A673 (cell line): ENCODE measurements around the gene RALGAPA2. TPM values are rescaled to one million over a fixed set of nuclear protein-coding genes. Genes with fewer than 3 reads are reported as not detected.

Source experiments
- BruUV-seq: library from RNA; stranded (reverse); fragments of 400-500 nt; replicated peaks from 2 replicates; lab custom pipeline; 2021; lab: Mats Ljungman, UMichigan
- CTCF ChIA-PET: fragments of 300-600 bp; sonication (Branson Sonifier 250); formaldehyde crosslinking; loops from one replicate; lab custom pipeline; 2022; ENCODE audit warnings: antibody characterized with exemption; lab: Charles Lee
- POLR2A ChIA-PET: fragments of 300-600 bp; sonication (Branson Sonifier 250); formaldehyde crosslinking; loops from one replicate; lab custom pipeline; 2022; ENCODE audit warnings: antibody characterized with exemption; ENCODE audit not compliant: low non-redundant PET; lab: Charles Lee
- DNase-seq: peaks from one replicate; pipeline ENCODE4 v3.0.0-alpha.2; 2015; ENCODE audit warnings: low spot score
- H3K27ac ChIP-seq: fragments of 200-600 bp; sonication (generic); 2 replicates; pipeline ENCODE4 v1.5.1; 2016; ENCODE audit warnings: mixed run types, low read depth, mild to moderate bottlenecking, mixed read lengths, antibody characterized with exemption, low read length; ENCODE audit not compliant: poor library complexity, severe bottlenecking
- H3K27me3 ChIP-seq: fragments of 200-600 bp; sonication (generic); replicated peaks from 2 replicates; pipeline ENCODE4 v1.6.1; 2017; ENCODE audit warnings: mixed run types, low read depth, mild to moderate bottlenecking, mixed read lengths, antibody characterized with exemption, low read length; ENCODE audit not compliant: insufficient read depth, poor library complexity
- H3K36me3 ChIP-seq: fragments of 200-600 bp; sonication (generic); 2 replicates; pipeline ENCODE4 v1.6.1; 2016; ENCODE audit warnings: mixed run types, mild to moderate bottlenecking, mixed read lengths, antibody characterized with exemption, low read length; ENCODE audit not compliant: insufficient read depth, poor library complexity, severe bottlenecking
- H3K4me1 ChIP-seq: fragments of 200-600 bp; sonication (generic); 2 replicates; pipeline ENCODE4 v1.6.1; 2017; ENCODE audit warnings: mixed run types, mild to moderate bottlenecking, mixed read lengths, antibody characterized with exemption, low read length; ENCODE audit not compliant: insufficient read depth, poor library complexity, severe bottlenecking
- H3K4me3 ChIP-seq: fragments of 200-600 bp; sonication (generic); 2 replicates; pipeline ENCODE4 v1.5.1; 2016; ENCODE audit warnings: low read depth, mixed run types, mild to moderate bottlenecking, mixed read lengths, low read length; ENCODE audit not compliant: poor library complexity, severe bottlenecking
- H3K9me3 ChIP-seq: fragments of 200-600 bp; sonication (generic); 2 replicates; pipeline ENCODE4 v1.6.1; 2016; ENCODE audit warnings: mixed run types, low read depth, mild to moderate bottlenecking, mixed read lengths, antibody characterized with exemption, low read length; ENCODE audit not compliant: poor library complexity, severe bottlenecking
- CTCF ChIP-seq: fragments of 300-800, 200-600 bp; sonication (generic); conservative IDR thresholded peaks from 2 replicates; pipeline ENCODE4 v1.5.1; 2017; ENCODE audit warnings: low read depth, mild to moderate bottlenecking, antibody characterized with exemption, low read length, moderate library complexity, mixed read lengths
- EZH2 ChIP-seq: fragments of 200-600 bp; sonication (generic); IDR thresholded peaks from 2 replicates; pipeline ENCODE4 v1.6.1; 2017; ENCODE audit warnings: borderline replicate concordance, low read depth, mild to moderate bottlenecking, mixed read lengths, antibody characterized with exemption, low read length; ENCODE audit not compliant: poor library complexity, severe bottlenecking
- intact Hi-C: fragments of 100-400 bp; cut with micrococcal nuclease; formaldehyde crosslinking; loops from one replicate; pipeline ENCODE4 v1.10.0; 2022; ENCODE audit not compliant: unreplicated experiment
- total RNA-seq: library from RNA; stranded (reverse); gene quantifications from 2 replicates; pipeline ENCODE4 v1.2.3, GENCODE V29; 2021

RALGAPA2 gene
- total RNA-seq, 1 experiment from 2014 or later: 32.4 TPM

DNA sequence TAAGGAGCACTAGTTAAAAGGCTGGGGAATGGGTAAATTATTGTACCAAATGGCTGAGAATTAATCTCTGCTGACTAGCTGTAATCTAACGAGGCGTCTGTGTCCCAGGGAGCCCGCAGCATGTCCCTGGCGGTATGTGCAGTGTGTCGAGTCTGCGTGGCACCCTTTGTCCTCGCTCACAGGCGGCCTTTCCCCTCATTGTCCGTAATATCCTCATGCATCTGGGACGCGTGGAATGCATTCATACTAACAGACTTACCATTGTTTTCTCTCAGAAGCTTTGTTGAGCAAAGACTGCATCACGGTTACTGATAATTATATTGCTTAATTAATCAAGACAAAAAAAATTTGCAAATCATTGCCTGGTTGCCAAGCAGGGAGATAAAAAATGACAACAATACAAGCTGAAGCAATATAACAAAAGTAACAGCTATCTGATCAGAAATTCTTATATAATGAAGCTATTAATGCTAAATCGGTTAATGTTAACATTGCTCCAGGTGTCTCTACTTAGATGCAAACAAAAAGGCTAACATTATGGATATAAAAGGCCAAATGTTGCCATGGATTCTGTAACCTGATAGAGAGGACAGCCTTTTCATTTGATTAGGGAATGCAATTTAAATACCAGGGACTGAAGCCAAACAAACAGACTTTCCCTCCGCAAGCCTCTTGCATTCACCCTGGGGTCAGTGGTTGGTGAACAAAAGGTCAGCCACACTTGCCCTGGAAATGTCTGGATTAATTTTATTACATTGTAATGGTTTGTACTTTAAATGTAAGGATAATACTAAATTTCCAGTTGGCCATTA, 219.7 kb downstream of the RALGAPA2 start:
- peaks cover 8% of the 10 kb centered on the region for H3K36me3 ChIP-seq
- BruUV-seq: no TSS peak
- intact Hi-C loops: no loop called here
- no peaks in the 10 kb centered on the region for H3K4me1 ChIP-seq
- H3K27me3 ChIP-seq: no peaks in the 10 kb centered on the region
- no peak overlapping the region for H3K27ac ChIP-seq
- H3K9me3 ChIP-seq: no peaks in the 10 kb centered on the region
- CTCF ChIA-PET: no interaction called here
- no peak overlapping the region for H3K4me3 ChIP-seq
- no peak for TF ChIP-seq CTCF
- TF ChIP-seq EZH2: no peak
- no peak for DNase-seq
- POLR2A ChIA-PET: no interaction called here

DNA sequence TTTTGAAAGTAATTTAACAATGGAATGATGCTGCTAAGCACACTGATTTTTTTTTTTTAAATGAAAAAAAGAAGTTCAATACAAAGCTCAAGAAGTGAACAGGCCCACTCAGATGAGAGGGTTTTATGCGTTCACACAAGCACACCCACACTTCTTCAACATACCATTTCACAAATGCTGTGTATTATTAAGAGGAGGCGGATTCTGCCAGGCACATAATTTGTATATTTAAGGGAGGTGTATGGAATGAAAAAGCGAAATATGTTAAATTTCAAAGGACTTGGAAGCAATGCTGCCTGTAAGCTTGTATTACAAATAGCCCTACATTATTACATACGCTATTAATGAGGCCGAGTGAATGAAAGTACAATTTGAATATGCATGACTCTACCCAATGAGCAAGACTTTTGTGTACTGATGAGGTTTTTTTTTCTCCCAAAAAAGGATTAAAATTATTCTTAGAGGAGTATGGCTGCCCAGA, 220.6 kb downstream of the RALGAPA2 start:
- intact Hi-C loops: no loop called here
- H3K27me3 ChIP-seq: no peaks in the 10 kb centered on the region
- no TSS peak for BruUV-seq
- DNase-seq: no peak
- no peak overlapping the region for H3K27ac ChIP-seq
- POLR2A ChIA-PET: no interaction called here
- peaks cover 8% of the 10 kb centered on the region for H3K36me3 ChIP-seq
- no peaks in the 10 kb centered on the region for H3K9me3 ChIP-seq
- TF ChIP-seq EZH2 (no peak), CTCF (no peak)
- CTCF ChIA-PET: no interaction called here
- no peaks in the 10 kb centered on the region for H3K4me1 ChIP-seq
- no peak overlapping the region for H3K4me3 ChIP-seq

- no peak overlapping the region for H3K4me3 ChIP-seq
- intact Hi-C loops: no loop called here
- no peaks in the 10 kb centered on the region for H3K4me1 ChIP-seq
- DNase-seq: no peak
- no TSS peak for BruUV-seq
- CTCF ChIA-PET: no interaction called here
- H3K9me3 ChIP-seq: no peaks in the 10 kb centered on the region
- peaks cover 8% of the 10 kb centered on the region for H3K36me3 ChIP-seq
- POLR2A ChIA-PET: no interaction called here
- no peak for TF ChIP-seq CTCF
- no peak for TF ChIP-seq EZH2
- H3K27ac ChIP-seq: no peak overlapping the region
- H3K27me3 ChIP-seq: no peaks in the 10 kb centered on the region
These were observed 221.2 kb downstream of the RALGAPA2 start for GRCh38 chr20:20491110-20491783.
